Neural progenitor cell (in vitro differentiated cells): ENCODE data around the gene CAMK2D. TPM values are rescaled to one million over a fixed set of nuclear protein-coding genes. Genes with fewer than 3 reads are reported as not detected.
A peak's percentile ranks its signal among the peaks of the same experiment; 100 is the strongest.

Source experiments
- DNase-seq: peaks from one replicate; pipeline ENCODE4 v3.0.0-alpha.2; 2016; ENCODE audit warnings: low spot score
- H2AFZ ChIP-seq: fragments of 200-600 bp; sonication (generic); replicated peaks from 2 replicates; pipeline ENCODE4 v1.6.1; 2016; ENCODE audit warnings: antibody characterized with exemption
- H3F3A ChIP-seq: fragments of 200-600 bp; sonication (generic); 2 replicates; pipeline ENCODE4 v1.6.1; 2016; ENCODE audit warnings: antibody characterized with exemption, low read depth
- H3K27ac ChIP-seq: fragments of 200-600 bp; sonication (generic); 2 replicates; pipeline ENCODE4 v1.5.1; 2016; ENCODE audit warnings: mild to moderate bottlenecking
- H3K27me3 ChIP-seq: fragments of 200-600 bp; sonication (generic); 2 replicates; pipeline ENCODE4 v1.6.1; 2016; ENCODE audit warnings: mild to moderate bottlenecking, moderate library complexity
- H3K36me3 ChIP-seq: fragments of 200-600 bp; sonication (generic); 2 replicates; pipeline ENCODE4 v1.5.1; 2016
- H3K4me1 ChIP-seq: fragments of 200-600 bp; sonication (generic); 2 replicates; pipeline ENCODE4 v1.6.1; 2016; ENCODE audit warnings: mixed run types
- H3K4me2 ChIP-seq: fragments of 200-600 bp; sonication (generic); 2 replicates; pipeline ENCODE4 v1.6.1; 2016
- H3K4me3 ChIP-seq: fragments of 200-600 bp; sonication (generic); 2 replicates; pipeline ENCODE4 v1.5.1; 2016
- H3K79me2 ChIP-seq: fragments of 200-600 bp; sonication (generic); 2 replicates; pipeline ENCODE4 v1.6.1; 2016; ENCODE audit warnings: low read depth
- H3K9ac ChIP-seq: fragments of 200-600 bp; sonication (generic); 2 replicates; pipeline ENCODE4 v1.6.1; 2016
- H3K9me3 ChIP-seq: fragments of 200-600 bp; sonication (generic); 2 replicates; pipeline ENCODE4 v1.5.1; 2016; ENCODE audit warnings: low read depth
- H4K20me1 ChIP-seq: fragments of 200-600 bp; sonication (generic); 2 replicates; pipeline ENCODE4 v1.6.1; 2016; ENCODE audit warnings: low read depth
- H3K27ac Mint-ChIP-seq: 3 replicates; pipeline ENCODE4 v1.8.0; 2021; ENCODE audit warnings: mixed read lengths
- H3K27me3 Mint-ChIP-seq: 2 replicates; pipeline ENCODE4 v1.8.0; 2022; ENCODE audit warnings: low read depth, mild to moderate bottlenecking, inconsistent platforms, moderate library complexity, mixed read lengths; ENCODE audit not compliant: insufficient read depth
- H3K36me3 Mint-ChIP-seq: 3 replicates; pipeline ENCODE4 v1.8.0; 2021; ENCODE audit warnings: mixed read lengths
- H3K4me1 Mint-ChIP-seq: 3 replicates; pipeline ENCODE4 v1.8.0; 2021; ENCODE audit warnings: mixed read lengths
- H3K4me3 Mint-ChIP-seq: 3 replicates; pipeline ENCODE4 v1.8.0; 2021; ENCODE audit warnings: mild to moderate bottlenecking, moderate library complexity, mixed read lengths
- H3K9me3 Mint-ChIP-seq: 3 replicates; pipeline ENCODE4 v1.8.0; 2020; ENCODE audit warnings: mixed read lengths
- CTCF ChIP-seq: fragments of 200-600 bp; sonication (generic); IDR thresholded peaks from 2 replicates; pipeline ENCODE4 v1.5.1; 2017; ENCODE audit warnings: antibody characterized with exemption, mild to moderate bottlenecking
- EZH2 ChIP-seq: fragments of 200-600 bp; sonication (generic); IDR thresholded peaks from 2 replicates; pipeline ENCODE4 v1.6.1; 2017; ENCODE audit warnings: antibody characterized with exemption, mild to moderate bottlenecking, moderate library complexity
- EZH2phosphoT487 ChIP-seq: fragments of 200-600 bp; sonication (generic); IDR thresholded peaks from 2 replicates; pipeline ENCODE4 v1.6.1; 2017; ENCODE audit warnings: antibody characterized with exemption
- total RNA-seq: library from RNA; depleted of rRNA; stranded (reverse); fragments of >200 nt; gene quantifications from 2 replicates; pipeline ENCODE4 v1.2.3, GENCODE V29; 2015; ENCODE audit warnings: low replicate concordance

Gene CAMK2D
- total RNA-seq, 1 donor from 2014 or later, result 33.2 TPM

GRCh38 chr4:113738251-113738650, 23.3 kb downstream of the CAMK2D start:
- H3K4me2 ChIP-seq, result no peak overlapping the region
- Mint-ChIP-seq H3K27me3 (no peaks in the 10 kb centered on the region), H3K27ac (no peak overlapping the region), H3K4me3 (no peak overlapping the region), H3K36me3 (peaks cover 3% of the 10 kb centered on the region), H3K9me3 (peaks cover 3% of the 10 kb centered on the region), H3K4me1 (peaks cover 1% of the 10 kb centered on the region)
- H3K9me3 ChIP-seq, result no peaks in the 10 kb centered on the region
- H4K20me1 ChIP-seq, result no peaks in the 10 kb centered on the region
- H2AFZ ChIP-seq, result no peak overlapping the region
- no peak overlapping the region for H3K27ac ChIP-seq
- no peak overlapping the region for H3K9ac ChIP-seq
- no peaks in the 10 kb centered on the region for H3K36me3 ChIP-seq
- H3K4me3 ChIP-seq, result no peak overlapping the region
- H3K4me1 ChIP-seq, result no peaks in the 10 kb centered on the region
- no peak for DNase-seq
- H3K79me2 ChIP-seq, result no peaks in the 10 kb centered on the region
- no peaks in the 10 kb centered on the region for H3K27me3 ChIP-seq
- TF ChIP-seq EZH2 (no peak), CTCF (no peak), EZH2phosphoT487 (no peak)
- no peaks in the 10 kb centered on the region for H3F3A ChIP-seq

- no peak overlapping the region for H3K27ac Mint-ChIP-seq
- peaks cover 3% of the 10 kb centered on the region for H3K36me3 Mint-ChIP-seq
- H3K4me3 ChIP-seq, result no peak overlapping the region
- H3K4me3 Mint-ChIP-seq, result no peak overlapping the region
- H3K4me1 ChIP-seq, result no peaks in the 10 kb centered on the region
- H3K9ac ChIP-seq, result no peak overlapping the region
- H3K36me3 ChIP-seq, result no peaks in the 10 kb centered on the region
- H3K9me3 ChIP-seq, result no peaks in the 10 kb centered on the region
- TF ChIP-seq EZH2phosphoT487, result no peak
- TF ChIP-seq CTCF, result no peak
- TF ChIP-seq EZH2, result no peak
- no peaks in the 10 kb centered on the region for H3K79me2 ChIP-seq
- H3F3A ChIP-seq, result no peaks in the 10 kb centered on the region
- no peak overlapping the region for H3K4me2 ChIP-seq
- no peak overlapping the region for H3K27ac ChIP-seq
- peaks cover 2% of the 10 kb centered on the region for H3K27me3 Mint-ChIP-seq
- H3K27me3 ChIP-seq, result no peaks in the 10 kb centered on the region
- no peak for DNase-seq
- H4K20me1 ChIP-seq, result no peaks in the 10 kb centered on the region
- H3K4me1 Mint-ChIP-seq, result peaks cover 7% of the 10 kb centered on the region
- no peak overlapping the region for H2AFZ ChIP-seq
- peaks cover 3% of the 10 kb centered on the region for H3K9me3 Mint-ChIP-seq
Measured at GRCh38 chr4:113733685-113734084, 27.9 kb downstream of the CAMK2D start.

- Histone ChIP-seq H3K9me3 (no peaks in the 10 kb centered on the region), H3F3A (no peaks in the 10 kb centered on the region), H3K4me2 (no peak overlapping the region), H4K20me1 (no peaks in the 10 kb centered on the region), H3K36me3 (no peaks in the 10 kb centered on the region), H3K79me2 (no peaks in the 10 kb centered on the region), H3K27ac (no peak overlapping the region), H3K27me3 (no peaks in the 10 kb centered on the region), H2AFZ (no peak overlapping the region), H3K9ac (no peak overlapping the region), H3K4me3 (no peak overlapping the region), H3K4me1 (no peaks in the 10 kb centered on the region)
- no peak for DNase-seq
- TF ChIP-seq CTCF (no peak), EZH2phosphoT487 (no peak), EZH2 (no peak)
- peak overlapping the region; percentile 31 for H3K27ac Mint-ChIP-seq
- H3K4me1 Mint-ChIP-seq, result peaks cover 7% of the 10 kb centered on the region
- peaks cover 3% of the 10 kb centered on the region for H3K36me3 Mint-ChIP-seq
- peaks cover 3% of the 10 kb centered on the region for H3K9me3 Mint-ChIP-seq
- peaks cover 2% of the 10 kb centered on the region for H3K27me3 Mint-ChIP-seq
- no peak overlapping the region for H3K4me3 Mint-ChIP-seq
Measured at GRCh38 chr4:113732967-113733527, 28.5 kb downstream of the CAMK2D start.
